Fibroblast of skin of back (primary cell): ENCODE measurements around the gene C2orf76.
"Not testable (repeated sequence)": the region's sequence is repeated elsewhere in the genome, so short reads cannot be mapped to it uniquely, and the experiment has no call there.

Source experiments
- DNase-seq: peaks from one replicate; pipeline ENCODE4 v3.0.0-alpha.2; 2013

C2orf76 gene

DNA sequence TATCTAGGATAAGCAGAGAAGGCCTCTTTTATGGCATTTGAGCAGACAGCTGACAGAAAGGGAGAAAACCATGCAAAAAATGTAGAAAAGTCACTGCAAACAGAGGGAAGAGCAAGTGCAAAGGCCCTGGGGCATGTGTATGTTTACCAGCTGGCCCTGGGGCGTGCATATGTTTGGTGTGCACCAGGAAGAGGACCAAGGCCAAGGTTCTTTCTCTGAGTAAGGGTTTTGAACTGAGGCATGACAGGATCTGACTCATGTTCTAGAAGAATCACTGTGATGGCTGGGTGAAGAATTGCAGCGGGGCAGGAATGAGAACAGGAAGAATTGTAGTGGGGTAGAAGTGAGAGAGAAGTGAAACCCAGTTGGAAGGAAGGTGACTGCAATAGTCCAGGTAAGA is 73.4 kb downstream of the C2orf76 start:
- DNase-seq, result no peak

DNA sequence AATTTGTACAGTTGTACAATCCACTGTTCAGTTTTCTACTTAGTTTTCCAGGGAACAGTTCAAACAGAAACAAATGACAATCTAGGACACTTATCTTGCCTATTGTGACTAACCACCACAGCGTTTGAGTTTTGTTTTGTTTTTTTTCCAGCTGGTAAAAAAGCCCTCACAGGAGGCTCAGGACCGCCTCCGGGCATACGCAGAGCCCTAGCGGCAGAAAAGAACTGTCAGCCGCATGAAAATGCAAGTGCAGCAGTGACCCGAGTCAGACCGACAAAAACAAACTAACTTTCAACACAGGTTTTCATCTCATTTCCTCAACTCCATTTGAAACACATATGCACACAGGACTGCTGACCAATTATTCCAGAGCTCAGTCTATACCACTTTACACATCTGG is 74.4 kb downstream of the C2orf76 start:
- DNase-seq, result peak; percentile 46

DNA sequence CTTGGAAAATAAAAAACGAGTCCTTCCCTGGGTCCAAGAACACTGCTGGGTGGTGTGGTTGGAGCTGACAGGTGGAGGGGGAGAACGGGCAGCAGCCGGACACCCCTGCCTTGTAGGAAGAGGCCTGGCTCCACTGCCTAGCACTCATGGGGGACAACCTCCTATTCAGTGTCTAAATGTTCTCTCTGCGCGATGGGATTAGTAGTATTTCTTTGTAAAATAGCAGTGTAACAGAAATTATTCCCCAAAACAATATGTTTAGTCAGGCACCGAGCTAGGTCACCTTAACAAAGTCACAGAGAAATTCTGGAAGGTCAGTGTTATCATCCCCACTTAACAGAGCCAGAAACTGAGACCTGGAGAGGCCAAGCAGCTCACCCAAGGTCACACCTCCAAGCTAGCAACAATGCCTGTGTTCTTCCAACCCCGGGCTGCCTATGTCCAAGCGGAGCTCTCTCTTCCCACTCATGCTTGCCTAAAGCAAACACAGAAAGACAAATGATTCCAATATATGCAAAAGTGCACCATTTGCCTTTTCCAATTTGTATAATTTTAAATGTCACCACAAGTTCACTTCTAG is 75.0 kb downstream of the C2orf76 start:
- no peak for DNase-seq

DNA sequence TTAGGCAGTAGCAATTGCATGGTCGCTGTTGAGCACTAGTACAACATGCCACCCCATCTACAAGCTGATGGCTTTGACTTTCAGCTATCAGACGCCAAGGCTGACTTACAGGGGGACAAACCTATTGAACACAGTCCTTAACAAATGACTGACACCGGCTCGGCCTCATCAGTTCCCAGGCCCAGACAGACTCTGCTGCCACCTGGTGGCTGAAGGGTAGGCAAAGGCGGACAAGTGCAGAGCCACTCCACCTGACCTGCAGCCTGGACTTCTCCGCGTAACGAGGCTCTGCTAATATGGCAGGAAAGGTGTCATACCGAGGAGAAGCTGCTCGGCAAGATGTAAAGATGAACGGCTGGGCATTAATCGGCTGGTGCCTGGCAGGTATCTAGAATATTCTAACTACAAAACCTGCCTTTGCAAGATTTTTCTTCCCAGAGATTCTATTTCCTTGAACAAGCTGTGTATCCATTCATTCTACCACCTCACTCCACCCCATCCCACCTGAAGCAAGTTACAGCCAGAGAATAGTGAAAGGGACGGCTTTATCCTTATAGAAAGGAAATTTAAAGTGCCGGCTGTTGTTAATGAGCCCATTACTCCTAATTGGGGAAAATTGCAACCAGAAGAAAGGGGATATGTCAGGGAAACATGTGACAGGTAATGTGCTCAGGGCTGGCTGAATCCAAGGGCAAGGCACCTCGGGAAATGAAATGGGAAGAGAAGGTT is 75.6 kb downstream of the C2orf76 start:
- peak; percentile 28 for DNase-seq

DNA sequence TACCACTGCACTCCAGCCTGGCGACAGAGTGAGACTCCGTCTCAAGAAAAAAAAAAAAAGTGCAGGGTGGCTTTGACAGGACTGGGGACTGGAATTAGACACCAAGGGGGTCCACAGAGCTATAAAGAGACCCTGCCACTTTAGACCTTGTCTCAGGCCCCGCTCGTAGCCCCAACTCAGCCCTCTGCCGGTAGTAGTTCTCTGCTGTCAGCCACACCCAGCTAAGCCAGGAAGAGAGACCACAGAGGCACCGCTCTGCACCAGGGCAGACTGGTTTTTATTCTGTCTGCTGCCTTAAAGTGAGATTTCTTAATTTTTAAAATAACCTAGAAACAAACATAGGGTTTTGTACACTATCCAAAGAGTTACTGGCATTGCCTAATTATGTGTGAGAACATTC is 77.0 kb downstream of the C2orf76 start:
- no peak for DNase-seq

DNA sequence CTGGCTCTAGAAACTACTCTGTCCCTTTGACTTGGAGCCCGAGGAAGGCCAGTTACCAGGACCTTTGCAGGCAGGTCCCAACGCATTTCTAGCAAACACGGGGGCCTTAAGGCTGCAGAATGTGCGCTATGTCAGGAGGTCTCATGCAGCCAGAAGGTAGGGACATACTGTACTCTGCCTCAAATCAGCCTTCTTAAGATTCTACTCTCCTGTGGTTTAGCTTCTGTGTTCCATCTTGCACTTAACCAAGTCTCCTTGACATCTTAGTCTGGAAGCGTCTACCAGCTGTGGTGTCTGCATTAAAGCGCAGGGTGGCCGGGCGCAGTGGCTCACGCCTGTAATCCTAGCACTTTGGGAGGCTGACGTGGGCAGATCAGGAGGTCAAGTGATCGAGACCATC is 77.5 kb downstream of the C2orf76 start:
- no peak for DNase-seq

DNA sequence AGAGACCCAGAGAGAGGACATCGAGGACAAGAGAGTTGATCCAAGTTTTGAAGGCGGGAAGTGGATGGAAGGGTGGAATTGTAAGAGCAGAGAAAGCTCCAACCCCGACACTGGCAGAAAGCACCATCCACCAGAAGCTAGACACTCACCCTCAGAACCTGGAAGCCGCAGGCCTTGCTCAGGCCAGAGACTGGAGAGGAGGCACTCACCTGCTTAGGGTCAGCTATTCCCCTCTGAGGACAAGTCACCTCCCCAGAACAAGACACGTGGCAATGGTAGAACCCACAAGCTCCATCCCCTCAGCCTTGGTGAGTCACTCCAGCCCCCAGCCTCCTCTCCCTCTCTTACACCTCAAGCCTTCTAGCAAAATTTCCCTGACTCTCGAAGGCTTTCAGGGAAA is 78.1 kb downstream of the C2orf76 start:
- no peak for DNase-seq

DNA sequence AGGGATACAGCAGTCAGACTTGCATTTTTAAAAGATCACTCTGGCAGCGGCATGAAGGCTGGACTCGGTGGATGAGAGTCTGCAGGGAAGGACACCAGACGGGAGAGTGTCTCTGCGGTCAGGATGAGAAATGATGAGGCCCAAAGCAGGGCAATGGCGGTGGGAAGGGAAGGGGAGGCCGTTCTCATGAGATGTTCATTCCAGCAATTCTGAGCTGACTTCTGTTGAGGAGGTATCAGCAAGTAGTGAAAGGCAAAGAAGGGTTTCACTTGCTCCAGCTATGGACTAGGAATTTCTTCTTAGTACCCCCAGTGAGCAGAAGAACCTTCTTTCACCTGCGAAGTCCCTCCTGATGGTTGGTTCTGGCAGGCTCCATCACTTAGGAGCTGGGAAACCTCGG is 80.0 kb downstream of the C2orf76 start:
- DNase-seq, result no peak

DNA sequence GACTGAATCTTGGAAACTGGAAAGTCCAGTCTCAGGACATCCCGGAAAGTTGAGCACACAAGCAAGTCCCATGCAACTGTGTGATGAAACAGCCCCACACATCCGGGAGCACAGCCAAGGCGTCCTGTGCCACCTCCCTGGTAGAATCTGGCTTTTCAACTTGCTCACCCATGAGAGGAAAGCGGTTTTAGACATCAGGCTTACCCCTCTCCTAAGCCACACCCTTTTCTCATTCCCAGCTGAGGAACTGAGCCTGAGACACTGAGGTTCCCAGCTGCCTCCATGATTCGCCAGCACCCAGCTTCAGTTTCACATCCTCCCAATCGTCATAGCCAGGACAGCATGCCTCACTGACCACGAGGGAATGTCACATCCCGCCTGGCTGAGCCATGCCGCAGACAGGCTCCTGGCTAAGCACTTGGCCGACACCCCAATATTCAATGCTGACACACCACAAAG is 82.7 kb downstream of the C2orf76 start:
- peak; percentile 77 for DNase-seq

DNA sequence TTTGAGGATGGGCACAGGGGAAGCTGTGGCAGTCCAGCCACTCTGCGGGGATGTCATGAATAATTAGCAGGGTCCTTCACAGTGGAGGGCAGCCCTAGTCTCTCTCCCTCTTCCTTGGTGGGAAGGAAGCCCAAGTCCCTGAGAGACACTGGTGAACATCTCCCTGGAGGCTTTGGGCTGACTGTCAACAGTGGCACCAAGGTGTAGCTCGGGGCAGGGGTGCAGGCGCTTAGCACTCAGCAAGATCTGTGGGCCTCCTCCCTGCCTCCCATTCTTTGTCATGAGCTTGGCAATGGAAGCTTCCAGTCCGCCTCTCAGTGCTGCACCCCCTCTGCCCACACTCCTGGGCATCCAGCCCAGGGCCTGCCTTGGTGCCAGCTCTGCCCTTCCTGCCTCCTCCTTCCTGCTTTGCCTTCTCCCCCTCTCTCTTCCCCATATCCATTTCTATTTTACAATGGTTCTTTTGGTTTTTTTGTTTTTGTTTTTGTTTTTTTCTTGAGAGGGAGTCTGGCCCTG is 83.6 kb downstream of the C2orf76 start:
- no peak for DNase-seq

DNA sequence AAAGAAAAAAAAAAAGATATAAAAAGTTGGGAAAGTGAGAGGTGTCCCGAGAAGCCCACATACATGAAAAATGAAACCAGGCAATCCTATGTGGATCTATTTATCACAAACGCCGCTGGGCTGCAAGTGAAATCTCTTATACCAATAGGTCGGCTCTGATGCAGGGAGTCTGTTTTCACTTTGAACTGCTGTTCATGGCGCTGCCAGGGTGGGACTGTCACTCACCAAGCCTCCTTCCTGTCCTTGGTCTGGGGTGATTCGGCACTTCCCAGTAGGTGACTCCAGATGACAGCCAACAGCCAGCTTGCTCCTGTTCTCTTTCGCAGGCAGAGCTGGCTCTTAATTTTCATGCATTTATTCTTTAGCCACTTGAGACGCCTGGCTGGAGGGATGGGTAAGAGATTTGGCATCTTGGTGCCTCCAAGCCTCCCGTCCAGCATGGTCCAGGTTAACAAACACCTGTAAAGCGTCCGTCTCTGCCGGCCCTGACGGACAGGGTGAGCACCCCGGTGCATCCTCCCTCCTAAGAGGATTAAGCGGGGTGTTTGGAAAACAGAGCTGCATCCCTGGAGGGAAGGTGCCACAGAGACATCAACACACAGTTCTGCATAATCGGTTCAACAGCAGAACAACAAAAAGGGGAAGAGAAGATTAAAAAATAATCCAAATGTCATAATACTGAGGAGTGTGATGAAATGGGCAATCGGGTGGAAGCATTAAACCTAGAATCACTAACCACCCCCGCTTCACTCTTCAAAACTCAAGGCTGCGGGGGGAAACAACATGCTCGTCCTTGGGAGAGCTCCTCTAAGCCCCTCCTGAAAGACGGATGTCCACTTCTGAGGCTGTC is 84.3 kb downstream of the C2orf76 start:
- no peak for DNase-seq

DNA sequence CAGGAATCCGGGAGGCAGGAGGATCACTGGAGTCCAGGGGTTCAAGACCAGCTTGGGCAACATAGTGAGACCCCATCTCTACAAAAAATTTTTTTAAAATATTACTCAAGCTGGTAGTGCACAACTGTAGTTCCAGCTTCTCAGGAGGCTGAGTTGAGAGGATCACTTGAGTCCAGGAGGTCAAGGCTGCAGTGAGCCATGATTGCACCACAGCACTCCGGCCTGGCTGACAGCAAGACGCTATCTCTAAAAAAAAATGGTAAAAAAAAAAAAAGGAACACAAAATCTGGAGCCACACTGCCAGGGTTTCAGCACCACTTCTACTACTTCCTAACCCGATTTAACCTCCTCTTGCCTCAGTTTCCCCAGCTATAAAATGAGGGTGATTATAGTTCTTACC is 86.0 kb downstream of the C2orf76 start:
- no peak for DNase-seq

DNA sequence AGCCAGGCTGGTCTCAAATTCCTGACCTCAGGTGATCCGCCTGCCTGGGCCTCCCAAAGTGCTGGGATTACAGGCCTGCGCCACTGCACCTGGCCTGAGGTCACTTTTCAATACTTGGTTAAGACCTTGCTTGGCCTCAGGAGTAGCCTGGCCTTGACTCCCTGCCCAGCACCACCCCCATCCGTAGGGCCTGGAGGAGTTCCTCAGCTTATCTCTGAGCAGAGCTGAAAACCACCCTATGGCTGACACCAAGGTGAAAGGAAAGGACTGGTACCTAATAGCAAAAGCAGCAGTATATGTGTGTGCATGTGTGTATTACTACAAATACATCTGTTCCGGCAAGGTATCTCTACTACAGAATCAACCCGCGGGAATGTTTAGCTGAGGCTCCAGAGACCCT is 87.0 kb downstream of the C2orf76 start:
- DNase-seq, result no peak

DNA sequence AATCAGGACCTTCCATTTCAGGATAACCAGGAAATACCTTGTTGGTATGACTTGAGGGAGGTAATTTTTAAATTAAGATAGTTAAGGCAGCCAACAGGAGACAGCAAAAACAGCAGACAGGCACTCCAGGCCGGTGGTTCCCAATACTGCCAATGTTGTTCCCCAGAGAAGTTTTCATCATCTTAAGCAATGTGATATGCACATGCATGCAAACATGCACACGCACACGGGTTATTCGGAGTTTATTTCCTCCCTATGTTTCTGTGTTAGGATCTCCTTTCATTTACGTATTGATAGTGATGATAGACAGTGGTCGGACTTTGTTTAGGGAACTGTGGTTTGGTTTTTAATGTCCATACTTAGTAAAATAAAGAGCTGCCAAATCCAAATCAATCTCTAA is 87.7 kb downstream of the C2orf76 start:
- DNase-seq, result no peak

DNA sequence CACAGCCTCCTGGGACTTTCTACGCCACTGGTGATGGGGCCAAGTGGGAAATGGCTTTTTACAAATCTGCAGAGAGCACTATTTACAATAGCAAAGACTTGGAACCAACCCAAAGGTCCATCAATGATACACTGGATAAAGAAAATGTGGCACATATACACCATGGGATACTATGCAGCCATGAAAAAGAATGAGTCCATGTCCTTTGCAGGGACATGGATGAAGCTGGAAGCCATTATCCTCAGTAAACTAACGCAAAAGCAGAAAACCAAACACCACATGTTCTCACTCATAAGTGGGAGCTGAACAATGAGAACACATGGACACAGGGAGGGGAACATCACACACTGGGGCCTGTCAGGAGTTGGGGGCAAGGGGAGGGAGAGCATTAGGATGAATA is 88.2 kb downstream of the C2orf76 start:
- DNase-seq, result not testable (repeated sequence)

DNA sequence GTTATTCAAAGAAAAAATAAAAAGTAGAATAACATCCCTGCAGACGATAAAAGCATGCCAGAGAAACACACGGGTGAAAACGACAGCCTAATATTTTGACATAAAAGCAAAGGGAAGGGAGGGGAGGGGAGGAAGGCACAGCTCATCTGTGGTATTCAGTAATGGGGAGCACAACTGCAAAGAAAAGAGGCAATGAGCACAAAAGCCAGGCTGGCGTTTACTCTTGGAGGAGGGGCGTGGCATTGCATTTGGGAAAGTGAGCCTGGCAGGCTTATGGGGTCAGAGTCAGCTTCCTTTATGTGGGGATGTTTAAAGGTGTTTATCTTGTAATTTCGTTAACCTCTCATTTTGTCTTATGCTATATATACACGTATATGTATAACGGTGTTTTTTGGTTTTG is 89.8 kb downstream of the C2orf76 start:
- DNase-seq, result no peak

DNA sequence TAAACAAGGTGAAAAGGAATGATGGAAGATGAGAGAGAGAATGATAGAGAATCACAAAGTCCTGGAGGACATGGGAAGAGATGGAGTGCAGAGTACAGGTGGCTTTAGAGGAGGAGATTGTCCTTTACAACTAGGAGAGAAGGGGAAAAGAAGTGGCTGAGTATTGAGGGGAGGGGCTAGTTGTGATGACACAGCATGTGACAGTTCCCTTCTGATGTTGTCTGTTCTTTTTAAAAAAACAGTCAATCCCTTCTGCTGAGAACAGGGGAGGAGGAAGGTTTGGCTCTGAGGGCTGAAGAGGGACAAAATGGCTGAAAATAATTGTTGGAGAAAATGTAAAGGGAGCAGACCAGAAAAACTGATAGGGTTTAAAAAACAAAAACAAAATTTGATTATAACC is 99.0 kb downstream of the C2orf76 start:
- DNase-seq, result no peak

DNA sequence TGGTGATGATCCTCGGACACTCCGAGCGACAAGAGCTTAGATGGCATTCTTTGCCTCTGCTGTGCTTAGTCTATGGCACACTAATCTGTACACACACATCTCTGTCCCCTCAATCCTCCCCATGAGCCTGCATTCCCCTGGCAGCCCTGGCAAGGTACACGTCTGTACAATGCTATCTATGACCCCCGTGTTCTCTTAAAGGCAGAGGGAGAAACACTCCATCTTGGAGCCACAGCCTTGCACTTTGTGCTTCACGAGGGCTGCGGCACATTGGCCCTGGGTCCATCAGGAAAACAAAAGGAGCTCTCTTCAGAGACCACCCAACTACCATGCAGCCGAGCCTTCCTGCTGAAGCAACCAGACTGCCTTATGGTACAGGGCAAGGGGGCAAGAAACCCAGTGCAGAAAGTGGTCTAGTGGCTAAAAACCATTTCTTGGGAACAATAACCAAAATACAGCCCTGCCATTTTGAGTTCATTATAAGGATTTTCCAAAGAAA is 100.5 kb downstream of the C2orf76 start:
- DNase-seq, result no peak

DNA sequence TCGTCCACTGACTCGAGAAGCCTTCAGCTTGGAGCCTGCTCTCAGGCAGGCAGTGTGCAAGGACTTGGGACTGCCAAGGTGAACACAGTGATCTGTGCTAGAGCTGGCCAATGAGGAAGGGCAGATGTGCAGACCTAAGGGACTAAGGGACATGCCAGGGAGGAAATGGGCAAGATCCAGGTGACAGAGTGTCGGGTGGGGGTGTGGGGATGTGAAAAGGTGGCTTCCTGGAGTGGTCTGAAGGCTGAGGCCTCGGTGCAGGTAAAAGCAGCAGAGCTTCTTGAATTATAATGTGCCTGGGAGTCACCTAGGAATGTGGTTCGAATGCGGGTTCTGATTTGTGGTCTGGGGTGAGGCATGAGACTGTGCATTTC is 101.0 kb downstream of the C2orf76 start:
- no peak for DNase-seq

DNA sequence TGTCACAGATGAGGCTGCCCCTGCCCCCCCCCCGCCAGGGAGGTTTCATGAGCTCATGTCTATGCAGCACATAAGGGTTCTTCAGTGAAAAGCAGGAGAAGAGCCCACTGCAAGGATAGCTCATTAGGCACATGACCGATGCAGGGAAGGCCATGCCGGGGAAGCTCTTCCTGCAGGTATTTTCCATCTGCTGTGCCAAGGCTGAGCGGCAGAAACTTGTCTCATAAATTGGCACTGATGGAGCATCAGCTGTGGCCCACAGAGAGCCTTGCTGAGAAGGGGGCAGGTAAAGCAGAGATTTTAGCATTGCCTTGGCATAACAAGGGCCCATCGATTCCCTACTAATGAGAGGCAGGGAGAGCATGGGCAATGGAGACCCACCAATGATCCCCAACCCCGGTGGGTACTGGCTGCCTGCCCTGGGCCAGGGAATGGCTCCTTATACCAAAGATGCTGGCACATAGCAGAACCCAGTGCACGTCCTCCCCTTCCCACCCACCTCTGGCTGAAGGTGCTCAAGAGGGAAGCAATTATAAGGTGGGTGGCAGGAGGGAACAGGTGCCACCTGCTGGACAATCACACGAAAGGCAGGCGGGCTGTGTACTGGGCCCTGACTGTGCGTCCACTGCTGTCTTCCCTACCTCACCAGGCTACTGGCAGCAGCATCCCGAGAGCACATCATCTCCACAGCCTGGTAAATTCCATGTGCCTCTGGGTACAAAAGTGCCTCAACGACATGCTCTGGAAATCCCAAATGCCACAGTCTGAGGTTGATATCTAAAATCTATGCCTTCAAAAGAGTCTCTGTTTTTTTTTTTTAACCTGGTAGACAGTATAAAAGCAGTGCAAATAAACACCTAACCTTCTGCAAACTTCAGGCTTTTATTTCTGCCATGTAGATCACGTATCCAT is 101.6 kb downstream of the C2orf76 start:
- DNase-seq, result peak; percentile 47

DNA sequence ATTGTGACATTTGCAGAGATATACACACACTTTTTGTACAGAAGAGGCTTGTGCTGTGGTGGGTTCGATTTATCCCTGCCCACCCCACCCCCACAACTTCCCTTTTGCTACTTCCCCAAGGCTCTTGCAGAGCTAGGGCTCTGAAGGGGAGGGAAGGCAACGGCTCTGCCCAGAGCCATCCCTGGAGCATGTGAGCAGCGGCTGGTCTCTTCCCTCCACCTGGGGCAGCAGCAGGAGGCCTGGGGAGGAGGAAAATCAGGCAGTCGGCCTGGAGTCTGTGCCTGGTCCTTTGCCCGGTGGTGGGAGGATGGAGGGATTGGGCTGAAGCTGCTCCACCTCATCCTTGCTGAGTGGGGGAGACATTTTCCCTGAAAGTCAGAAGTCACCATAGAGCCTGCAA is 103.0 kb downstream of the C2orf76 start:
- DNase-seq, result no peak

DNA sequence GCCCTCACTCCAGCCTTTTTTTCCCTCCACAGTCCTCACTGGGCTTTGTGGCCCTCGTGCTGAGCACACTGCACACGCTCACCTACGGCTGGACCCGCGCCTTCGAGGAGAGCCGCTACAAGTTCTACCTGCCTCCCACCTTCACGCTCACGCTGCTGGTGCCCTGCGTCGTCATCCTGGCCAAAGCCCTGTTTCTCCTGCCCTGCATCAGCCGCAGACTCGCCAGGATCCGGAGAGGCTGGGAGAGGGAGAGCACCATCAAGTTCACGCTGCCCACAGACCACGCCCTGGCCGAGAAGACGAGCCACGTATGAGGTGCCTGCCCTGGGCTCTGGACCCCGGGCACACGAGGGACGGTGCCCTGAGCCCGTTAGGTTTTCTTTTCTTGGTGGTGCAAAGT is 103.6 kb downstream of the C2orf76 start:
- no peak for DNase-seq
